SK-N-SH treated with all-trans-retinoic acid at 6 μM for 48 hours (cell line): Measurements from ENCODE around the gene TBC1D22B.

Experiments
- ARNTL ChIP-seq: fragments of 450-650 bp; formaldehyde crosslinking; IDR thresholded peaks from 2 replicates; pipeline ENCODE4 v1.5.0; 2020; ENCODE audit warnings: low read depth, mild to moderate bottlenecking, moderate library complexity, borderline replicate concordance
- BACH2 ChIP-seq: fragments of 250-450 bp; sonication (Bioruptor Pico); IDR thresholded peaks from 2 replicates; pipeline ENCODE4 v1.9.0; 2021; ENCODE audit warnings: mild to moderate bottlenecking, borderline replicate concordance
- CREB5 ChIP-seq: fragments of 250-450 bp; sonication (Bioruptor Pico); IDR thresholded peaks from 2 replicates; pipeline ENCODE4 v1.5.1; 2020; ENCODE audit warnings: low read depth, mild to moderate bottlenecking, moderate library complexity
- CSDC2 ChIP-seq: fragments of 250-450 bp; sonication (Bioruptor Pico); IDR thresholded peaks from 2 replicates; pipeline ENCODE4 v1.5.0; 2020; ENCODE audit warnings: mild to moderate bottlenecking, moderate library complexity
- ESRRG ChIP-seq: fragments of 250-450 bp; sonication (Bioruptor Pico); IDR thresholded peaks from 2 replicates; pipeline ENCODE4 v1.6.1; 2021; ENCODE audit warnings: mild to moderate bottlenecking
- GLIS3 ChIP-seq: fragments of 250-450 bp; sonication (Bioruptor Pico); IDR thresholded peaks from 2 replicates; pipeline ENCODE4 v1.5.0; 2020; ENCODE audit warnings: mild to moderate bottlenecking, moderate library complexity
- PATZ1 ChIP-seq: fragments of 250-450 bp; sonication (Bioruptor Pico); IDR thresholded peaks from 2 replicates; pipeline ENCODE4 v1.8.0; 2020; ENCODE audit warnings: mild to moderate bottlenecking, moderate library complexity, borderline replicate concordance
- POU6F1 ChIP-seq: fragments of 250-450 bp; sonication (Bioruptor Pico); IDR thresholded peaks from 2 replicates; pipeline ENCODE4 v1.8.0; 2021; ENCODE audit warnings: low read depth, mild to moderate bottlenecking, moderate library complexity, borderline replicate concordance
- PPARA ChIP-seq: fragments of 250-450 bp; sonication (Bioruptor Pico); IDR thresholded peaks from 2 replicates; pipeline ENCODE4 v1.5.0; 2020; ENCODE audit warnings: mild to moderate bottlenecking, borderline replicate concordance
- RARB ChIP-seq: fragments of 250-450 bp; sonication (Bioruptor Pico); IDR thresholded peaks from 2 replicates; pipeline ENCODE4 v1.8.0; 2021; ENCODE audit warnings: mild to moderate bottlenecking, moderate library complexity
- ZC3H10 ChIP-seq: fragments of 250-450 bp; sonication (Bioruptor Pico); IDR thresholded peaks from 2 replicates; pipeline ENCODE4 v1.5.1; 2021; ENCODE audit warnings: mild to moderate bottlenecking, moderate library complexity
- ZFP3 ChIP-seq: fragments of 250-450 bp; sonication (Bioruptor Pico); IDR thresholded peaks from 2 replicates; pipeline ENCODE4 v1.5.0; 2020; ENCODE audit warnings: mild to moderate bottlenecking, moderate library complexity
- ZFP30 ChIP-seq: fragments of 450-650 bp; formaldehyde crosslinking; IDR thresholded peaks from 2 replicates; pipeline ENCODE4 v1.5.0; 2022; ENCODE audit warnings: mild to moderate bottlenecking, moderate library complexity
- ZNF70 ChIP-seq: fragments of 450-650 bp; formaldehyde crosslinking; IDR thresholded peaks from 2 replicates; pipeline ENCODE4 v1.5.0; 2020; ENCODE audit warnings: mild to moderate bottlenecking, moderate library complexity

- TF ChIP-seq ZFP30 (CRISPR knock-in tag) = no peak
- no peak for TF ChIP-seq CREB5 (CRISPR knock-in tag)
- no peak for TF ChIP-seq POU6F1 (CRISPR knock-in tag)
- no peak for TF ChIP-seq ZC3H10
- TF ChIP-seq ZNF70 = no peak
- TF ChIP-seq ARNTL (CRISPR knock-in tag) = no peak
- no peak for TF ChIP-seq CSDC2
- no peak for TF ChIP-seq ESRRG
- TF ChIP-seq RARB (CRISPR knock-in tag) = no peak
- no peak for TF ChIP-seq BACH2 (CRISPR knock-in tag)
- TF ChIP-seq PATZ1 (CRISPR knock-in tag) = no peak
- TF ChIP-seq PPARA (CRISPR knock-in tag) = no peak
- TF ChIP-seq ZFP3 (CRISPR knock-in tag) = no peak
- no peak for TF ChIP-seq GLIS3 (CRISPR knock-in tag)
Measured at GRCh38 chr6:37303091-37303660, 45.6 kb downstream of the TBC1D22B start.
